Neural crest cell (in vitro differentiated cells): Measurements from ENCODE around the gene SNX30. TPM values are rescaled to one million over a fixed set of nuclear protein-coding genes. Genes with fewer than 3 reads are reported as not detected.
"Not testable (repeated sequence)": the region's sequence is repeated elsewhere in the genome, so short reads cannot be mapped to it uniquely, and the experiment has no call there.

Experiments used
- DNase-seq: peaks from one replicate; pipeline ENCODE4 v3.0.0; 2021; ENCODE audit warnings: low read depth, mixed read lengths, low spot score
- H3K27ac Mint-ChIP-seq: one replicate; pipeline ENCODE4 v1.8.0; 2021; ENCODE audit warnings: mild to moderate bottlenecking, mixed read lengths; ENCODE audit not compliant: unreplicated experiment
- H3K27me3 Mint-ChIP-seq: 2 replicates; pipeline ENCODE4 v1.8.0; 2021; ENCODE audit warnings: low read depth, mild to moderate bottlenecking, mixed read lengths
- H3K36me3 Mint-ChIP-seq: 2 replicates; pipeline ENCODE4 v1.8.0; 2021; ENCODE audit warnings: low read depth, mild to moderate bottlenecking, mixed read lengths
- H3K4me1 Mint-ChIP-seq: 2 replicates; pipeline ENCODE4 v1.8.0; 2021; ENCODE audit warnings: mixed read lengths
- H3K4me3 Mint-ChIP-seq: one replicate; pipeline ENCODE4 v1.8.0; 2021; ENCODE audit warnings: mild to moderate bottlenecking, mixed read lengths
- H3K9me3 Mint-ChIP-seq: 2 replicates; pipeline ENCODE4 v1.8.0; 2021; ENCODE audit warnings: mixed read lengths
- CTCF ChIP-seq: fragments of 200-600 bp; sonication (generic); conservative IDR thresholded peaks from 2 replicates; pipeline ENCODE4 v1.5.0; 2021; ENCODE audit warnings: antibody characterized with exemption, mild to moderate bottlenecking
- total RNA-seq: library from RNA; stranded (reverse); gene quantifications from 2 replicates; pipeline ENCODE4 v1.2.1, GENCODE V29; 2021

SNX30 gene
- total RNA-seq, 1 donor from 2014 or later, result 14.5 TPM

GRCh38 chr9:112717661-112718331 is 32.8 kb upstream of the SNX30 start, which contains the start of gene INIP:
INIP (minus strand) TSS chr9:112718117; CDS start chr9:112716485, 1,632 bp downstream.
- TF ChIP-seq CTCF, result no peak
- DNase-seq, result peak; percentile 85
- H3K4me3 Mint-ChIP-seq, result peak within 1 kb of the TSS; percentile 97
- H3K4me1 Mint-ChIP-seq, result peaks cover 15% of the 10 kb centered on the region
- peaks cover 7% of the 10 kb centered on the region for H3K36me3 Mint-ChIP-seq
- H3K27me3 Mint-ChIP-seq, result no peaks in the 10 kb centered on the region
- peak within 1 kb of the TSS; percentile 99 for H3K27ac Mint-ChIP-seq
- H3K9me3 Mint-ChIP-seq, result no peaks in the 10 kb centered on the region

- Mint-ChIP-seq H3K36me3 (no peaks in the 10 kb centered on the region), H3K9me3 (no peaks in the 10 kb centered on the region), H3K4me1 (peaks cover 12% of the 10 kb centered on the region), H3K4me3 (peak overlapping the region; percentile 89), H3K27me3 (no peaks in the 10 kb centered on the region), H3K27ac (no peak overlapping the region)
- DNase-seq, result no peak
- no peak for TF ChIP-seq CTCF
Measured at GRCh38 chr9:112719241-112719691, 31.3 kb upstream of the SNX30 start.

- no peak for DNase-seq
- H3K4me3 Mint-ChIP-seq, result peak overlapping the region; percentile 89
- H3K4me1 Mint-ChIP-seq, result peaks cover 12% of the 10 kb centered on the region
Measured at GRCh38 chr9:112719696-112720095, 30.9 kb upstream of the SNX30 start.

GRCh38 chr9:112720113-112720780 is 30.3 kb upstream of the SNX30 start:
- H3K9me3 Mint-ChIP-seq, result no peaks in the 10 kb centered on the region
- peaks cover 12% of the 10 kb centered on the region for H3K4me1 Mint-ChIP-seq
- H3K36me3 Mint-ChIP-seq, result no peaks in the 10 kb centered on the region
- H3K4me3 Mint-ChIP-seq, result peak overlapping the region; percentile 89
- no peaks in the 10 kb centered on the region for H3K27me3 Mint-ChIP-seq
- TF ChIP-seq CTCF, result no peak
- H3K27ac Mint-ChIP-seq, result no peak overlapping the region
- DNase-seq, result no peak

More at GRCh38 chr9:112719696-112720095, 30.9 kb upstream of the SNX30 start:
- H3K27ac Mint-ChIP-seq, result no peak overlapping the region
- H3K27me3 Mint-ChIP-seq, result no peaks in the 10 kb centered on the region
- H3K9me3 Mint-ChIP-seq, result no peaks in the 10 kb centered on the region
- no peak for TF ChIP-seq CTCF
- H3K36me3 Mint-ChIP-seq, result no peaks in the 10 kb centered on the region

- DNase-seq, H3K4me1 Mint-ChIP-seq, H3K36me3 Mint-ChIP-seq, H3K27ac Mint-ChIP-seq, H3K9me3 Mint-ChIP-seq, H3K4me3 Mint-ChIP-seq, H3K27me3 Mint-ChIP-seq: not testable (repeated sequence)
Measured at GRCh38 chr9:112722749-112723148, 27.8 kb upstream of the SNX30 start.

- H3K27ac Mint-ChIP-seq, result no peak overlapping the region
- no peaks in the 10 kb centered on the region for H3K9me3 Mint-ChIP-seq
- H3K4me1 Mint-ChIP-seq, result no peaks in the 10 kb centered on the region
- no peaks in the 10 kb centered on the region for H3K36me3 Mint-ChIP-seq
- DNase-seq, result no peak
- no peak for TF ChIP-seq CTCF
- H3K27me3 Mint-ChIP-seq, result no peaks in the 10 kb centered on the region
- no peak overlapping the region for H3K4me3 Mint-ChIP-seq
Measured at GRCh38 chr9:112725961-112726360, 24.6 kb upstream of the SNX30 start.
